HL-60 (cell line): Measurements from ENCODE around the gene IQGAP3.

Source experiments
- DNase-seq, 2 experiments: peaks; one replicate each; pipeline ENCODE4 v3.0.0-alpha.2; 2010 to 2020; ENCODE audit warnings: low read depth in 1 of 2, low spot score in 1 of 2
- H3K27ac ChIP-seq: fragments of 250-450 bp; sonication (Bioruptor Pico); replicated peaks from 2 replicates; pipeline ENCODE4 v1.5.1; 2020; ENCODE audit warnings: mild to moderate bottlenecking, moderate library complexity
- H3K27me3 ChIP-seq: fragments of 250-450 bp; sonication (Bioruptor Pico); 2 replicates; pipeline ENCODE4 v1.5.1; 2021; ENCODE audit warnings: mild to moderate bottlenecking, moderate library complexity; ENCODE audit not compliant: insufficient read depth, poor library complexity, severe bottlenecking
- H3K4me3 ChIP-seq: replicated peaks from 2 replicates; pipeline ENCODE4 v1.5.1; 2011; ENCODE audit warnings: mild to moderate bottlenecking, control low read depth, low read length; ENCODE audit not compliant: insufficient read depth
- CTCF ChIP-seq: IDR thresholded peaks from one replicate; pipeline ENCODE4 v1.5.1; 2011; ENCODE audit warnings: low read length, control low read depth, inconsistent platforms; ENCODE audit not compliant: insufficient read depth
- GABPA ChIP-seq: IDR thresholded peaks from 2 replicates; pipeline ENCODE4 v1.6.1; 2012; ENCODE audit warnings: low read depth
- POLR2AphosphoS5 ChIP-seq: IDR thresholded peaks from 2 replicates; pipeline ENCODE4 v1.6.1; 2012; ENCODE audit warnings: low read depth
- REST ChIP-seq: IDR thresholded peaks from 2 replicates; pipeline ENCODE4 v1.6.1; 2012; ENCODE audit warnings: low read depth; ENCODE audit not compliant: insufficient replicate concordance
- SPI1 ChIP-seq: IDR thresholded peaks from 2 replicates; pipeline ENCODE4 v1.6.1; 2012; ENCODE audit warnings: low read depth, mild to moderate bottlenecking, borderline replicate concordance

The IQGAP3 gene

GRCh38 chr1:156475568-156476500 is 96.5 kb downstream of the IQGAP3 start:
- TF ChIP-seq POLR2AphosphoS5 (no peak), CTCF (no peak), GABPA (no peak), SPI1 (no peak), REST (no peak)
- Histone ChIP-seq H3K4me3 (no peak overlapping the region), H3K27me3 (no peaks in the 10 kb centered on the region), H3K27ac (no peak overlapping the region)
- peak in 1 of 2 experiments; percentile 37 for DNase-seq
